ENCODE measurements around the gene TNFAIP8. TPM values are rescaled to one million over a fixed set of nuclear protein-coding genes. Genes with fewer than 3 reads are reported as not detected.

The TNFAIP8 gene
- total and polyA plus RNA-seq, 9 donors: 1.4 to 14.6 (median 5.0) TPM

DNA sequence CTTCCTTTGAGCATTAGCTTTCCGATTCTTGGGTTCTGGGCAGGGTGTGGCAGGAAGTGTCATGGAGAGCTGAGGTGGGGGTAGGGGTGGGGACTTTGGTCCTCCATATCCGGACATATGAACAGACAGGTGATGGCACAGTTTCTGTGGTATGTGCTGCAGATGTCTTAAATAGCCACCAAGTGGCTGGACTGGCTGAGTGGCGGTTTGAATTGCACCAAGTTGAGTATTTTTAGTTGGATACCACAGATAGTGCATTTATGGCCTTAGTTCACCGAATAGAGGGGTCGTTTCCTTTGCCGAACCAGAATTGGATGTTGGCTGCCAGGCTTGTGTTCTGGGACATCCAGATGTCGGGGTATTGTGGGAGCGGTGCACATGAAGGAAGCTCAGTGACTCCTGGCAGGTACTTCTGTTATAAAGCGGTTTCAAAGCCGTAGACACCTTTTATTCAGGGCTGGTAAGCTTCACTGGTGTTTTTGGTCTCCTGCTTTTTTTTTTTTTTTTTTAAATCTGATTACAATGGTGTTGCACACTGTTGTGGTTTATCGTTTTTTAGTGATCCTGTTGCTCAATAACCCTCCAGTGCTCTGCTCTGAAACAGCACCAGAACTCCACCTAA lies 15.1 kb upstream of the TNFAIP8 start:
- Histone ChIP-seq H3K27me3 (no peaks in the 10 kb centered on the region), H3K9me3 (no peaks in the 10 kb centered on the region), H3K4me3 (no peak overlapping the region), H3K4me1 (ENCODE audit: insufficient read depth) (peaks cover 3% of the 10 kb centered on the region), H3K27ac (no peak overlapping the region), H3K36me3 (no peaks in the 10 kb centered on the region)
- DNase-seq: no peak
- TF ChIP-seq, protein P1, sequence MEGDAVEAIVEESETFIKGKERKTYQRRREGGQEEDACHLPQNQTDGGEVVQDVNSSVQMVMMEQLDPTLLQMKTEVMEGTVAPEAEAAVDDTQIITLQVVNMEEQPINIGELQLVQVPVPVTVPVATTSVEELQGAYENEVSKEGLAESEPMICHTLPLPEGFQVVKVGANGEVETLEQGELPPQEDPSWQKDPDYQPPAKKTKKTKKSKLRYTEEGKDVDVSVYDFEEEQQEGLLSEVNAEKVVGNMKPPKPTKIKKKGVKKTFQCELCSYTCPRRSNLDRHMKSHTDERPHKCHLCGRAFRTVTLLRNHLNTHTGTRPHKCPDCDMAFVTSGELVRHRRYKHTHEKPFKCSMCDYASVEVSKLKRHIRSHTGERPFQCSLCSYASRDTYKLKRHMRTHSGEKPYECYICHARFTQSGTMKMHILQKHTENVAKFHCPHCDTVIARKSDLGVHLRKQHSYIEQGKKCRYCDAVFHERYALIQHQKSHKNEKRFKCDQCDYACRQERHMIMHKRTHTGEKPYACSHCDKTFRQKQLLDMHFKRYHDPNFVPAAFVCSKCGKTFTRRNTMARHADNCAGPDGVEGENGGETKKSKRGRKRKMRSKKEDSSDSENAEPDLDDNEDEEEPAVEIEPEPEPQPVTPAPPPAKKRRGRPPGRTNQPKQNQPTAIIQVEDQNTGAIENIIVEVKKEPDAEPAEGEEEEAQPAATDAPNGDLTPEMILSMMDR (IDR thresholded peaks at IDR 0.05): no peak
- TF ChIP-seq POLR2A (IDR thresholded peaks at IDR 0.05): no peak
- TF ChIP-seq EP300 (IDR thresholded peaks at IDR 0.05): no peak
- intact Hi-C loops (cut with DNase I): no loop called here
- 88 to 95% (median 92%) methylated on average over 11 of the region's 11 CpGs for WGBS, 3 donors

DNA sequence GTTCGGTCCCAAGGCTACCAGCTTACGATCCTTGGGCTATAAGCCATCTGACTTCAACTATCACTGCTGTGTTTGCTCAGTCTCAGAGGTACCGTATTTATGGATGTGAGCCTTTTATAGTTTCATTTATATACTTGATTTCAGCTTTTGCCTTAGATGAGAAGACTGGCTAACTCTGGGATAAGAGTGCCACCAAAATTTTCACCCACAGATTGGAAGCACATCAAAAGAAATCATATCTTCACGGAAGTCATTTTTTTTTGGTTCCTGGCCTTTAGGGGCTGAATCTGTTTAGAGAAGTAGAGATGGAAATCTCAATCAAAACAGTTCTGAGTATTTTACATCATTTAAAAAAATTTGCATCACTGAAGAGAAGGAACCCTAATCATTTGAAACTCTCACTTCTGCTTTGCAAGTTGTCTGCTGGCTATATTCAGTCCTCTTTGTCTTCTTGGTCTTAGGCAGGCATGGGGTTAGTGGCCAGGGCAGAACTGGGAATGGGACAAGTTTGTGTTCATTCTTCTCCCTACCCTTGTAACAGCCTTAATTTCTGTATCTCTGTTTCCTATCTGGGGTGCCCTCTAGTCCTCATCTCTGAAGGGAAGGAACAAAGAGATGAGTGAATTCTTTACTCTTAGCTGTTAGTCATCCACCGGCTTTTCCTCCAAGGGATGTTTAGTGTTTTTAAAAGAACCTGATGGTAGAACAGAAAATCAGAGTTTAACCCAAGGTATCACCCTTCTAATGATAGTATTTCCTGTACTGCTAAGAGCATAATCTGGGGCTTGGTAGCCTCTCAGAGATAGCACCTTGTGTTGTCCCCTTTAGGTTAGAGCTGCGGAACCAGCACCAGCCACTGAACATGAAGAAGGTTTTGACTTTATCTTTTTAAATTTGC lies 14.1 kb upstream of the TNFAIP8 start:
- Histone ChIP-seq H3K27me3 (no peaks in the 10 kb centered on the region), H3K27ac (no peak overlapping the region), H3K36me3 (no peaks in the 10 kb centered on the region), H3K9me3 (no peaks in the 10 kb centered on the region), H3K4me3 (no peak overlapping the region), H3K4me1 (ENCODE audit: insufficient read depth) (peaks cover 3% of the 10 kb centered on the region)
- WGBS, 3 donors: 78 to 81% (median 81%) methylated on average over 6 of the region's 6 CpGs
- intact Hi-C loops (cut with DNase I): no loop called here
- no peak for DNase-seq
- TF ChIP-seq EP300 (IDR thresholded peaks at IDR 0.05) (no peak), POLR2A (IDR thresholded peaks at IDR 0.05) (no peak)
- TF ChIP-seq, protein P1 (IDR thresholded peaks at IDR 0.05): no peak

DNA sequence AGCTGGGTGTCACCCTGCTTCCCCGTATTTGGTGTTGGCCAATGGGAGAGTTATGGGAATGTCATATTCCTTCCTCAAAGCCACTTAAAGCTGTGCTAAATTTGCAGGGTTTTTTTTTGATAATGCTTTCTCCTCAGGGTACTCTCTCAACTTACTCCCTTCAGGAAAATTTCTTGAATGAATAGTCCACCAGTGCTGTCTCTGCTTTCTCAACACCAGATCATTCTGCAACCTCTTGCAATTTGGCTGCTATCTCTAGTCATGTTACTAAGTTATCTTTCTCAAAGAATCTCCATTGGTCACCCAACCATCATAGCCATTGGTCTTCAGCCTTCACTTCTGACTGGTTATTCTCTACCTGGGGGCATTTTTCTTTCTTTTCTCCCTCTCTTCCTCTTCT lies 13.4 kb upstream of the TNFAIP8 start:
- 83 to 95% (median 92%) methylated on average over 1 of the region's 1 CpG for WGBS, 3 donors
- Histone ChIP-seq H3K36me3 (no peaks in the 10 kb centered on the region), H3K4me3 (no peak overlapping the region), H3K4me1 (ENCODE audit: insufficient read depth) (peaks cover 3% of the 10 kb centered on the region), H3K9me3 (no peaks in the 10 kb centered on the region), H3K27me3 (no peaks in the 10 kb centered on the region), H3K27ac (no peak overlapping the region)
- TF ChIP-seq, protein P1 (IDR thresholded peaks at IDR 0.05): no peak
- TF ChIP-seq EP300 (IDR thresholded peaks at IDR 0.05) (no peak), POLR2A (IDR thresholded peaks at IDR 0.05) (no peak)
- no peak for DNase-seq
- intact Hi-C loops (cut with DNase I): no loop called here

DNA sequence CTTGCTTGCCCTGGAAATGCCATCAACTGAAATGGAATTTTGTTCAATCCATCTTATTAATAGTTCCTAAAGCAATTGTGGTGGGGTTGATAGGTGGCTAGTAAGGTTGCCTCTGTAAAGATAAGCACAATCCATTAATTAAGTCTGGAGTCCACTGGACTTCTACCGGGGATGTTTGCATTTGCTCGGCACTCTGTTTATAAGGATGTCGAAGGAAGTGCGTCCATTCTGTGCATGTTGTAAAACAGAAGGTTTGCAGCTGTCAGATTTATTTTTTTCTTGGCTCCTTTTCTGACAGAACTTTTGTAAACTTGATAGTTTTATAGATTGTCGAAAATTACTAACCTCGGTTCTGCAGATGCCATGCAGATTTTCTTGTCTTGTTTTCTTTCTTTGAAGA lies 12.8 kb upstream of the TNFAIP8 start:
- WGBS, 3 donors: 15 to 20% (median 17%) methylated on average over 6 of the region's 6 CpGs
- no peaks in the 10 kb centered on the region for H3K9me3 ChIP-seq
- H3K36me3 ChIP-seq: no peaks in the 10 kb centered on the region
- H3K27ac ChIP-seq: no peak overlapping the region
- H3K4me3 ChIP-seq: no peak overlapping the region
- H3K27me3 ChIP-seq: no peaks in the 10 kb centered on the region
- no peak for DNase-seq
- no peak for TF ChIP-seq POLR2A (IDR thresholded peaks at IDR 0.05)
- TF ChIP-seq, protein P1 (IDR thresholded peaks at IDR 0.05): no peak
- TF ChIP-seq EP300 (IDR thresholded peaks at IDR 0.05): no peak
- H3K4me1 ChIP-seq (ENCODE audit: insufficient read depth): no peaks in the 10 kb centered on the region
- intact Hi-C loops (cut with DNase I): no loop called here

Measured in ovary (tissue), 9 donors.